Gastroesophageal sphincter (tissue), 3 donors: ENCODE results near the gene DEFB129.

ENCODE experiments used
- POLR2A ChIP-seq, 2 donors: fragments of 450-650 bp; IDR thresholded peaks; one replicate each; pipeline ENCODE4 v1.6.1; 2017; ENCODE audit warnings: antibody characterized with exemption in 2 of 2, mild to moderate bottlenecking in 2 of 2, moderate library complexity in 1 of 2
- TF ChIP-seq, protein P1 (sequence below), 4 experiments: fragments of 200-600 bp in 2 of 4; fragments of 450-650 bp in 2 of 4; sonication (generic) in 1 of 4; IDR thresholded peaks; one replicate each; pipeline ENCODE4 v1.5.1; 2017 to 2019; ENCODE audit warnings: antibody characterized with exemption in 4 of 4, mild to moderate bottlenecking in 2 of 4, moderate library complexity in 2 of 4

DNA sequence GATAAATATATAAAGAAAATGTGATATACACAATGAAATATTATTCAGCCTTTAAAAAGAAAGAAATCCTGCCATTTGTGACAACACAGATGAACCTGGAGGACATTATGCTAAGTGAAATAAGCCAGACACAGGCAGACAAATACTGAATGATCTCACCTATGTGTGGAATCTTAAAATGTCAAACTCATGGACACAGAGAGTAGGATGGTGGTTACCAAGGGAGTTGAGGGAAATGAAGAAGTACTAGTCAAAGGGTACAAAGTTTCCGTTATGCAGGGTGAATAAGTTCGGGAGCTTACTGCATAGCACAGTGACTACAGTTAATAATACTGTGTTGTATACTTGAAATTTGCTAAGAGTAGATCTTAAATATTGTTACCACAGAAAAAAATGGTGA, 15.8 kb downstream of the DEFB129 start:
- TF ChIP-seq, protein P1, sequence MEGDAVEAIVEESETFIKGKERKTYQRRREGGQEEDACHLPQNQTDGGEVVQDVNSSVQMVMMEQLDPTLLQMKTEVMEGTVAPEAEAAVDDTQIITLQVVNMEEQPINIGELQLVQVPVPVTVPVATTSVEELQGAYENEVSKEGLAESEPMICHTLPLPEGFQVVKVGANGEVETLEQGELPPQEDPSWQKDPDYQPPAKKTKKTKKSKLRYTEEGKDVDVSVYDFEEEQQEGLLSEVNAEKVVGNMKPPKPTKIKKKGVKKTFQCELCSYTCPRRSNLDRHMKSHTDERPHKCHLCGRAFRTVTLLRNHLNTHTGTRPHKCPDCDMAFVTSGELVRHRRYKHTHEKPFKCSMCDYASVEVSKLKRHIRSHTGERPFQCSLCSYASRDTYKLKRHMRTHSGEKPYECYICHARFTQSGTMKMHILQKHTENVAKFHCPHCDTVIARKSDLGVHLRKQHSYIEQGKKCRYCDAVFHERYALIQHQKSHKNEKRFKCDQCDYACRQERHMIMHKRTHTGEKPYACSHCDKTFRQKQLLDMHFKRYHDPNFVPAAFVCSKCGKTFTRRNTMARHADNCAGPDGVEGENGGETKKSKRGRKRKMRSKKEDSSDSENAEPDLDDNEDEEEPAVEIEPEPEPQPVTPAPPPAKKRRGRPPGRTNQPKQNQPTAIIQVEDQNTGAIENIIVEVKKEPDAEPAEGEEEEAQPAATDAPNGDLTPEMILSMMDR (IDR thresholded peaks at IDR 0.05): no peak
- TF ChIP-seq POLR2A (IDR thresholded peaks at IDR 0.05): no peak
